ENCODE data around the gene LRRC28.

The LRRC28 gene

DNA sequence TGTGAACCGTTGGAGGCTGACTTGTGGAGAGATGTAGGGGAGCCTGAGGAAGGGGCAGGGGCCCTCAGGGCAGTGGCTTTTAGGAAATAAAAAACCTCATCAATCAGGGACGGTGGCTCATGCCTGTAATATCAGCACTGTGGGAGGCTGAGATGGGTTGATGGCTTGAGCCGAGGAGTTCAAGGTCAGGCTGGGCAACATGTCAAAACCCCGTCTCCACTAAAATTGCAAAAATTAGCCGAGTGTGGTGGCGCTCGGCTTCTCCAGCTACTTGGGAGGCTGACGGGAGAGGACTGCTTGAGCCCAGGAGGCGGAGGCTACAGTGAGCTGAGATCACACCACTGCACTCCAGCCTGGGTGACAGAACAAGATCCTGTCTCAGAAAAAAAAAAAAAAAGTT lies 9.5 kb upstream of the LRRC28 start:
- TF ChIP-seq, protein P1, sequence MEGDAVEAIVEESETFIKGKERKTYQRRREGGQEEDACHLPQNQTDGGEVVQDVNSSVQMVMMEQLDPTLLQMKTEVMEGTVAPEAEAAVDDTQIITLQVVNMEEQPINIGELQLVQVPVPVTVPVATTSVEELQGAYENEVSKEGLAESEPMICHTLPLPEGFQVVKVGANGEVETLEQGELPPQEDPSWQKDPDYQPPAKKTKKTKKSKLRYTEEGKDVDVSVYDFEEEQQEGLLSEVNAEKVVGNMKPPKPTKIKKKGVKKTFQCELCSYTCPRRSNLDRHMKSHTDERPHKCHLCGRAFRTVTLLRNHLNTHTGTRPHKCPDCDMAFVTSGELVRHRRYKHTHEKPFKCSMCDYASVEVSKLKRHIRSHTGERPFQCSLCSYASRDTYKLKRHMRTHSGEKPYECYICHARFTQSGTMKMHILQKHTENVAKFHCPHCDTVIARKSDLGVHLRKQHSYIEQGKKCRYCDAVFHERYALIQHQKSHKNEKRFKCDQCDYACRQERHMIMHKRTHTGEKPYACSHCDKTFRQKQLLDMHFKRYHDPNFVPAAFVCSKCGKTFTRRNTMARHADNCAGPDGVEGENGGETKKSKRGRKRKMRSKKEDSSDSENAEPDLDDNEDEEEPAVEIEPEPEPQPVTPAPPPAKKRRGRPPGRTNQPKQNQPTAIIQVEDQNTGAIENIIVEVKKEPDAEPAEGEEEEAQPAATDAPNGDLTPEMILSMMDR (IDR thresholded peaks at IDR 0.05; ENCODE audit: insufficient read depth, low read length, poor library complexity, severe bottlenecking): no peak
- H3K36me3 ChIP-seq (ENCODE audit: control insufficient read depth, insufficient read depth, low read length): no peaks in the 10 kb centered on the region
- no peaks in the 10 kb centered on the region for H3K27me3 ChIP-seq (replicated peaks; ENCODE audit: control insufficient read depth, insufficient read depth, low read length)

DNA sequence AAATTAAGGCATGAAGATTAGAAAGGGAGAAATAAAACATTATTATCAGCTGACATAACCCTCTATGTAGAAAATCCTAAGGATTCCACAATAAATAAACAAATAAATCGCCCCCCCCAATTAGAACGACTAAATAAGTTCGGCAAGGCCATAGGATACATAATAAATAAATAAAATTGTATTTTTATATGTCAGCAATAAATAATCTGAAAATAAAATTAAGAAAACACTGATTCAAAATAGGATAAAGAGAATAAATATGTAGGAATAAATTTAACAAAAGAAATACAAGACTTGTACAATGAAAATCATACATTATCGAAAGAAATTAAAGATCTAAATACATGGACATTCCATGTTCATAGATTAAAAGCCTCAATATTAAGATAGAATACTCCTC lies 7.0 kb upstream of the LRRC28 start:
- TF ChIP-seq, protein P1 (IDR thresholded peaks at IDR 0.05; ENCODE audit: insufficient read depth, low read length, poor library complexity, severe bottlenecking): no peak
- Histone ChIP-seq H3K36me3 (ENCODE audit: control insufficient read depth, insufficient read depth, low read length) (no peaks in the 10 kb centered on the region), H3K4me3 (replicated peaks; ENCODE audit: low read depth, low read length) (no peak overlapping the region), H3K27me3 (replicated peaks; ENCODE audit: control insufficient read depth, insufficient read depth, low read length) (no peaks in the 10 kb centered on the region)
- no peak for DNase-seq (ENCODE audit: extremely low read depth, insufficient read length)

More for the DNA sequence above, 9.5 kb upstream of the LRRC28 start:
- H3K4me3 ChIP-seq (replicated peaks; ENCODE audit: low read depth, low read length): no peak overlapping the region
- DNase-seq (ENCODE audit: extremely low read depth, insufficient read length): no peak

DNA sequence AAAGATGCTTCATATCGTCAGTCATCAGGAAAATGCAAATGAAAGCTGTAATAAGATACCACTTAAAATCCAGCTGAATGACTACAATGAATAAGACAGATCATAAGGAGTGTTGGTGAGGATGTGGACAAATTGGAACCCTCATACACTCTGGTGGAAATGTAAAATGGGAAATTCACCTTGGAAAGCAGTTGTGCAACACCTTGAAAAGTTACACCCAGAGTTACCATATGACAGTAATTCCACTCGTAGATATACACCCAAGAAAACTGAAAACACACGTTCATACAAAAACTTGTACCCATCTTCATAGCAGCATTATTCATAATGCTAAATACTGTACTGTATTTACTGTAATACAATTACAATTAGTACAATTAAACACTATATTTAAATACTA lies 4.2 kb upstream of the LRRC28 start:
- no peak for DNase-seq (ENCODE audit: extremely low read depth, insufficient read length)
- H3K4me3 ChIP-seq (replicated peaks; ENCODE audit: low read depth, low read length): no peak overlapping the region
- TF ChIP-seq, protein P1 (IDR thresholded peaks at IDR 0.05; ENCODE audit: insufficient read depth, low read length, poor library complexity, severe bottlenecking): no peak
- H3K36me3 ChIP-seq (ENCODE audit: control insufficient read depth, insufficient read depth, low read length): no peaks in the 10 kb centered on the region
- no peaks in the 10 kb centered on the region for H3K27me3 ChIP-seq (replicated peaks; ENCODE audit: control insufficient read depth, insufficient read depth, low read length)

DNA sequence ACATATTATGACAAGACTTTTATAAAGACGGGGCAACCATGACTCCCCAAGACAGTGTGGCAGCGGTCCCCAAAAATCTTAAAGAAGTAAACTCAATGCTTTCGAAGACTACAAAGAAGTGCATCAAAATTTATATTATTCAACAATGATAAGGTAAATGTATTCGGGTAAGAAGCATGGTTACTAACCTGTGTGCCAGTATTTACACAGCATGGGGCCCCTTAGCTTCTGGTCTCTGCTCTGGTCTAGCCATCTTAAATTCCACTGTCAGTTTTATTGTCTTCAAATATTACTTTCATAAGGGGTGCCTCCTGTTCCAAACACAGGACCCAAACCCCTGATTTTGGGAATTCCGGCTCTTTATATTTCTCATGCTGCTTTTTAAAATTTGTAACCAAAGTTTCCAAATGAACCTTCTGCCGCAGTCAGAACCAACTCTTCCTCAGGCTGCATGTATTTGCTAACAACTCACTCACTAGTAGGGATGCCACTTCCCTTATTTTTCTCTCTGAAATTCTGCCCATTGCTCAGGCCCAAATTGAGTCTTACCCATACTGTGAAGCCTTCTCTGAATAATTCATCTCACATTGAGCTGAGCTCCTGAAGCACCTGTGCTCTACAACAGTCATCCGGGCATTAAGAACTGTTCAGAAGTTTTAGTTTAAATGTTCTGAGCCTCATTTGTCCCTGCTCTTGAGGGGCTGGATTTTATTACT lies 3.1 kb upstream of the LRRC28 start:
- no peak overlapping the region for H3K4me3 ChIP-seq (replicated peaks; ENCODE audit: low read depth, low read length)
- H3K36me3 ChIP-seq (ENCODE audit: control insufficient read depth, insufficient read depth, low read length): no peaks in the 10 kb centered on the region
- H3K27me3 ChIP-seq (replicated peaks; ENCODE audit: control insufficient read depth, insufficient read depth, low read length): no peaks in the 10 kb centered on the region
- DNase-seq (ENCODE audit: extremely low read depth, insufficient read length): no peak
- TF ChIP-seq, protein P1 (IDR thresholded peaks at IDR 0.05; ENCODE audit: insufficient read depth, low read length, poor library complexity, severe bottlenecking): no peak

DNA sequence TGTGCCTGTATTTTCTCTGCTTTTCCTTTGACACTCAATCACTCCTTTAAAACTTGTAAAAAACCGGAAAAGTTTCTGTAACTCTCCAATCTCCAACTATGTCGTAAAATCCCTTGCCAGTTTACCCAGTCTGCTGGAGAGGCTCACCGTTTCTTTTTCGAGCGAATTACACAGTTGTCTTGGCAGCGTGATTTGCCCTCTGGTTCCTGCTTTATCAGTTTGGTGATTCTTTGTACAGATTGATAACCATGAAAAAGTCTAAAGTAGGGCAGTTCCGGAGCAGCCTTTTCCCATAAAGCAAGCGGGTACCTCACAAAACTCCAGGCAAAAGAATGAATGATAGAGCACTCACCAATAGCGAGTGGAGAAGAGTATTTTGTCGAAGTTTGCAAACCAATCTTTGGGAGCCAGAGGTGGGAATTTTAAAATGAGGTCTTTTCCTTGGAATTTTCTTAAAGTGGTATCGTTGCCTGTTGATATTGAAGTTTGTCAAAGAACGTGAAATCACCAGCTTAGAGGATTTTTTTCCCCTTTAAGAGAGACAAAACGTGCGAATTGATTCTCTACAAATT lies 1.9 kb upstream of the LRRC28 start, which contains the start of gene TTC23:
TSS of gene TTC23 (minus strand) at position 312 of the 572 bp plus-strand sequence. CDS start 20,869 bp downstream, outside the sequence.
- no peak for DNase-seq (ENCODE audit: extremely low read depth, insufficient read length)
- TF ChIP-seq, protein P1 (IDR thresholded peaks at IDR 0.05; ENCODE audit: insufficient read depth, low read length, poor library complexity, severe bottlenecking): no peak
- no peaks in the 10 kb centered on the region for H3K36me3 ChIP-seq (ENCODE audit: control insufficient read depth, insufficient read depth, low read length)
- peak within 1 kb of the TSS; percentile 15 for H3K4me3 ChIP-seq (replicated peaks; ENCODE audit: low read depth, low read length)
- no peaks in the 10 kb centered on the region for H3K27me3 ChIP-seq (replicated peaks; ENCODE audit: control insufficient read depth, insufficient read depth, low read length)

All from GM06990 (cell line).